ENCODE data around the gene CPZ. TPM values are rescaled to one million over a fixed set of nuclear protein-coding genes. Genes with fewer than 3 reads are reported as not detected.
"Not testable (repeated sequence)": the region's sequence is repeated elsewhere in the genome, so short reads cannot be mapped to it uniquely, and the experiment has no call there.

The CPZ gene
- polyA plus RNA-seq, 3 donors from 2014 or later, result not detected

- Mint-ChIP-seq H3K4me1 (no peaks in the 10 kb centered on the region), H3K4me3 (no peak overlapping the region), H3K36me3 (no peaks in the 10 kb centered on the region), H3K9me3 (no peaks in the 10 kb centered on the region), H3K27me3 (ENCODE audit: low read depth in 3 of 3) (peaks cover 0 to 5% (median 3%) of the 10 kb centered on the region in 3 donors), H3K27ac (no peak overlapping the region)
- DNase-seq, result no peak
Observed at GRCh38 chr4:8612646-8613045, 20.1 kb downstream of the CPZ start.

DNA sequence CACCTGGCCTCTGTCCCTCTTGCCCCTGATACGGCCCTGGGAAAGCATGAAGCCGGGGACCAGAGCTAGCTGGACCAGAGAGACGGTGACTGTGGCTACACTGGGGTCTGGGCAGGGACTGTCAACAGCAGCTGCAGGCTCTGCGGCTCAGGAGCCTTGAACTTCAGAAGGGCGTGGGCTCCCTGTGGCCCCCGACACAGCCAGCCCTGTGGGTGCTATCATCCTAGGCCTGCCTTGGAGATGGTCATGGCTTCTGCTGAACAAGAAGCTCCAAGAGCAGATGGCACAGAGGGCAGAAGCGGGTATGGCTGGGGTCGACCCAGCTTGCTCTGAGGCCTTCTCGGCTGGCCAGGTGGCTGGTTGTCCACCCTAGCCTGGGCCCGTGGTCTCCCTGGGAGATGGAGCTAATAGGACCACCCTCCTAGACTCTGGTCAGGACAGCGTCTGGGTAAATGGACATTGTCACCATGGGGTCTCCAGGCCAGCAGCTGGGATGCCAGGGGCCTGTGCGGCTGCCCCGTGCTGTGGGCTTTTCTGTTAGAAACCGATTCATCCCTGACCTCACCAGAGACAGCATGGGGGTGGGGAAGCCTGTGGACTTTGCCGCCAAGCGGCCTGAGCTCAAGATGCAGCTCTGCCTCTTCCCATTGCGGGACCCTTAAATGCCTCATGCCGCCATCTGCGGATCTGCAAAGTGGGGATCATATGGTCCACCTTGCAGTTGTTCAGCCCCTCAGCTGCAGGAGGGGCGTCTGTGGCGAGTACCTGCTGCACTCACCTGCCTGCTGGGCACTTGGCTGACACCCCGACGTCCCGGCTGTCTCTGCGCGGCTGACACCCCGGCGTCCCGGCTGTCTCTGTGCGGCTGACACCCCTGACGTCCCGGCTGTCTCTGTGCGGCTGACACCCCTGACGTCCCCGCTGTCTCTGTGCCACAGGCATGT lies 21.1 kb downstream of the CPZ start:
- no peak for DNase-seq
- Mint-ChIP-seq H3K4me3 (no peak overlapping the region), H3K9me3 (no peaks in the 10 kb centered on the region), H3K27ac (no peak overlapping the region), H3K27me3 (ENCODE audit: low read depth in 3 of 3) (peaks cover 0 to 7% (median 3%) of the 10 kb centered on the region in 3 donors), H3K36me3 (no peaks in the 10 kb centered on the region), H3K4me1 (no peaks in the 10 kb centered on the region)

DNA sequence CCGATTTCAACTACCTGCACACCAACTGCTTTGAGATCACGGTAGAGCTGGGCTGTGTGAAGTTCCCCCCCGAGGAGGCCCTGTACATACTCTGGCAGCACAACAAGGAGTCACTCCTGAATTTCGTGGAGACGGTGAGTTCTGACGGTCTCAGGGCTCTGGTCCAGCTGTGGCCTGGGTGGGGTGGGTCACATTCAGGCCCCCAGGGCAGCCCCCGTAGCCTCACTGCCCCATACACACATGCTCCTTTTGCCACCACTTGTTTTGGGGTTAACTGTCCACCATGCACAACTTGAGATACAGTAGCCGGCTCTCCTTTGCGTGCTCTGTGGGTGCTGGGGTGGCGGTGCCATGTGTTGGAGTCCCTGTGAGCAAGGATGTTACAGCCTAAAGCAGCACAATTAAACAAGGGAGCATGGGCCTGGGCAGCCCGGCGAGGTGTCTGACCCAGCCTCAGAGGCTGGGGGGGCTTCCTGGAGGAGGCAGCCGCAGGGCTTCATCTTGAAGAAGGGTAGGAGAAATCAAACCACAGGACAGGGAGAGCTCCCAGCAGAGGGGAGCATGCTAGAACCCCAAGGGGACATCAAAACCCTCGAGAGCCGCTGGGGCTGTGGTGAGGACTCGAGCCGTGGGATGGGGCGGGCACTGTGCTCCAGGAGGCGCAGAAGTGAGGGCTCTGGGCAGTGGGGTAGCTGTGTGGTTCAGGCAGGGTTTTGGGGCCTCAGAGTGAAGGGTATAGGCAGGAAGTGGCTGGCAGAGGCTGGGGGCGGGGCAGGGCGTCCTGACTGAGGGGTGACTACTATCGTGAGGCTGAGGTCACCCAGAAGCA lies 22.0 kb downstream of the CPZ start:
- no peaks in the 10 kb centered on the region for H3K9me3 Mint-ChIP-seq
- DNase-seq, result no peak
- no peaks in the 10 kb centered on the region for H3K4me1 Mint-ChIP-seq
- H3K36me3 Mint-ChIP-seq, result no peaks in the 10 kb centered on the region
- H3K4me3 Mint-ChIP-seq, result no peak overlapping the region
- H3K27ac Mint-ChIP-seq, result no peak overlapping the region
- H3K27me3 Mint-ChIP-seq (ENCODE audit: low read depth in 3 of 3), result peaks cover 0 to 7% (median 3%) of the 10 kb centered on the region in 3 donors

GRCh38 chr4:8615366-8615765 lies 22.8 kb downstream of the CPZ start:
- Mint-ChIP-seq H3K4me1 (no peaks in the 10 kb centered on the region), H3K9me3 (no peaks in the 10 kb centered on the region), H3K27me3 (ENCODE audit: low read depth in 3 of 3) (peaks cover 0 to 4% (median 3%) of the 10 kb centered on the region in 3 donors), H3K4me3 (no peak overlapping the region), H3K27ac (no peak overlapping the region), H3K36me3 (no peaks in the 10 kb centered on the region)
- no peak for DNase-seq

GRCh38 chr4:8615921-8616787 lies 23.6 kb downstream of the CPZ start:
- no peaks in the 10 kb centered on the region for H3K4me1 Mint-ChIP-seq
- no peaks in the 10 kb centered on the region for H3K36me3 Mint-ChIP-seq
- no peaks in the 10 kb centered on the region for H3K9me3 Mint-ChIP-seq
- DNase-seq, result no peak
- peaks cover 0 to 3% (median 2%) of the 10 kb centered on the region in 3 donors for H3K27me3 Mint-ChIP-seq (ENCODE audit: low read depth in 3 of 3)
- no peak overlapping the region for H3K27ac Mint-ChIP-seq
- no peak overlapping the region for H3K4me3 Mint-ChIP-seq

- H3K4me1 Mint-ChIP-seq, result no peaks in the 10 kb centered on the region
- DNase-seq, result no peak
- H3K4me3 Mint-ChIP-seq, result no peak overlapping the region
- H3K9me3 Mint-ChIP-seq, result no peaks in the 10 kb centered on the region
- H3K27me3 Mint-ChIP-seq (ENCODE audit: low read depth in 3 of 3), result peaks cover 0 to 3% (median 2%) of the 10 kb centered on the region in 3 donors
- no peak overlapping the region for H3K27ac Mint-ChIP-seq
- no peaks in the 10 kb centered on the region for H3K36me3 Mint-ChIP-seq
Observed at GRCh38 chr4:8616831-8617230, 24.3 kb downstream of the CPZ start.

DNA sequence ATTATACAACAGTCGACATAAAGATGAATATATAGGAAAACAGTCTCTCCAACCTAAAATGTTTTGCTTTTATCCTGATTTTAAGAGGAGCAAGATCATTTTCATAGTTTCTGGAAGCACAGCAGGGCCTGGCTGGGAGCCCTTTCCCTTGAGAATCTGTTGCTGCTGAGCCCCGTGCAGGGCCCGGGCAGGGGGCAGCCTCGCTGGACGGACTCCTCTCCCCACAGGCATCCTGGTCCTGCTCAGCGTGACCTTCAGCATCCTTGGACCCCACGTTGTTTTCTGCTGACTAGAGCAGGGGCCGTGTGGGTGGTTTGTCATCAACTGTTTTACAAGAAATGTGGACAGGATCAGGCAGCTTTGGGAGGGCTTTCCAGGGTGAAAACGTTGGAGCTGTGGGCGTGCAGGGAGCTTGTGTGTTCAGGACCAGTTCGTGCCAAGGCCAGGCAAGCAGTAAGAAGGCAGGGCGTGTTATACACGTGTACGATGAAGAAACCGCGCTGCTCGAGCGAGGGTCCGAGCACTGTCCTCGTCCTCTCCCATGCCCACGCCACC lies 25.0 kb downstream of the CPZ start:
- no peaks in the 10 kb centered on the region for H3K9me3 Mint-ChIP-seq
- no peaks in the 10 kb centered on the region for H3K36me3 Mint-ChIP-seq
- H3K4me1 Mint-ChIP-seq, result no peaks in the 10 kb centered on the region
- peaks cover 0 to 3% (median 2%) of the 10 kb centered on the region in 3 donors for H3K27me3 Mint-ChIP-seq (ENCODE audit: low read depth in 3 of 3)
- H3K4me3 Mint-ChIP-seq, result no peak overlapping the region
- DNase-seq, result no peak
- H3K27ac Mint-ChIP-seq, result no peak overlapping the region

GRCh38 chr4:8618421-8618820 lies 25.9 kb downstream of the CPZ start:
- peaks cover 0 to 3% (median 2%) of the 10 kb centered on the region in 3 donors for H3K27me3 Mint-ChIP-seq (ENCODE audit: low read depth in 3 of 3)
- DNase-seq, result no peak
- H3K27ac Mint-ChIP-seq, result no peak overlapping the region
- no peaks in the 10 kb centered on the region for H3K4me1 Mint-ChIP-seq
- no peaks in the 10 kb centered on the region for H3K9me3 Mint-ChIP-seq
- H3K36me3 Mint-ChIP-seq, result no peaks in the 10 kb centered on the region
- H3K4me3 Mint-ChIP-seq, result no peak overlapping the region

DNA sequence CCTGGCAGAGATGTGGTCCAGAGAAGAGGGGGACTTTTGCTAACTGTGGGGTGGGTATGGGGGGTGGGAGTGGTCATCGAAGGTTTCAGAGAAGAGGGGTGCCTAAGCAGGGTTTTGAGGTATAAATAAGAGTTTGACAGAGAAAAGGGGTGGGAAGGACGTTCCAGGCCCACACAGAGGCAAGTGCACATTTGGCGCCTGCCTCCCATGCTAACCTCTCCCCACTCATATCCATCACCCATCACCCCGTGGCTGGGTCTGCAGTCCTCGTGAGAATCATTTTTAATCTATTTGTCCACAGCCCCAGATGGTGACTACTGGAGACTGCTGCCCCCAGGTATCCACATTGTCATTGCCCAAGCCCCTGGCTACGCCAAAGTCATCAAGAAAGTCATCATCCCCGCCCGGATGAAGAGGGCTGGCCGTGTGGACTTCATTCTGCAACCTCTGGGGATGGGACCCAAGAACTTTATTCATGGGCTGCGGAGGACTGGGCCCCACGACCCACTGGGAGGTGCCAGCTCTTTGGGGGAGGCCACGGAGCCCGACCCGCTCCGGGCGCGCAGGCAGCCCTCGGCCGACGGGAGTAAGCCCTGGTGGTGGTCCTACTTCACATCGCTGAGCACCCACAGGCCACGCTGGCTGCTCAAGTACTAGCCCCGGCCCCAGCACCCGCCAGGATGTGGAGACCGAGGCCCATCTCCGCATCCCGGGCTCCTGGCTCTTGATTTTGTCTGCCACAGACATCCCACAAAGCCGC lies 26.6 kb downstream of the CPZ start:
- Mint-ChIP-seq H3K36me3 (no peaks in the 10 kb centered on the region), H3K4me1 (no peaks in the 10 kb centered on the region), H3K4me3 (no peak overlapping the region), H3K27ac (no peak overlapping the region), H3K27me3 (ENCODE audit: low read depth in 3 of 3) (peaks cover 0 to 3% (median 2%) of the 10 kb centered on the region in 3 donors), H3K9me3 (no peaks in the 10 kb centered on the region)
- DNase-seq, result no peak

GRCh38 chr4:8621135-8621534 lies 28.6 kb downstream of the CPZ start:
- DNase-seq, H3K36me3 Mint-ChIP-seq, H3K9me3 Mint-ChIP-seq: not testable (repeated sequence)

GRCh38 chr4:8624601-8625272 lies 32.2 kb downstream of the CPZ start:
- not testable (repeated sequence) for H3K4me1 Mint-ChIP-seq; H3K27ac Mint-ChIP-seq; H3K27me3 Mint-ChIP-seq (ENCODE audit: low read depth in 3 of 3); H3K9me3 Mint-ChIP-seq; H3K4me3 Mint-ChIP-seq; H3K36me3 Mint-ChIP-seq; DNase-seq

More at GRCh38 chr4:8621135-8621534, 28.6 kb downstream of the CPZ start:
- H3K4me3 Mint-ChIP-seq; H3K4me1 Mint-ChIP-seq; H3K27me3 Mint-ChIP-seq (ENCODE audit: low read depth in 3 of 3); H3K27ac Mint-ChIP-seq: not testable (repeated sequence)

GRCh38 chr4:8630240-8630905 lies 37.8 kb downstream of the CPZ start:
- not testable (repeated sequence) for H3K4me3 Mint-ChIP-seq; H3K4me1 Mint-ChIP-seq; H3K27me3 Mint-ChIP-seq (ENCODE audit: low read depth in 3 of 3); H3K27ac Mint-ChIP-seq; H3K36me3 Mint-ChIP-seq; DNase-seq; H3K9me3 Mint-ChIP-seq

Measured in immature natural killer cell (primary cell).